DMS79 (cell line): ENCODE data around the gene CAMK2A.

Experiments
- DNase-seq: peaks from one replicate; lab custom pipeline; 2025; lab: John Stamatoyannopoulos, UW

Gene CAMK2A

DNA sequence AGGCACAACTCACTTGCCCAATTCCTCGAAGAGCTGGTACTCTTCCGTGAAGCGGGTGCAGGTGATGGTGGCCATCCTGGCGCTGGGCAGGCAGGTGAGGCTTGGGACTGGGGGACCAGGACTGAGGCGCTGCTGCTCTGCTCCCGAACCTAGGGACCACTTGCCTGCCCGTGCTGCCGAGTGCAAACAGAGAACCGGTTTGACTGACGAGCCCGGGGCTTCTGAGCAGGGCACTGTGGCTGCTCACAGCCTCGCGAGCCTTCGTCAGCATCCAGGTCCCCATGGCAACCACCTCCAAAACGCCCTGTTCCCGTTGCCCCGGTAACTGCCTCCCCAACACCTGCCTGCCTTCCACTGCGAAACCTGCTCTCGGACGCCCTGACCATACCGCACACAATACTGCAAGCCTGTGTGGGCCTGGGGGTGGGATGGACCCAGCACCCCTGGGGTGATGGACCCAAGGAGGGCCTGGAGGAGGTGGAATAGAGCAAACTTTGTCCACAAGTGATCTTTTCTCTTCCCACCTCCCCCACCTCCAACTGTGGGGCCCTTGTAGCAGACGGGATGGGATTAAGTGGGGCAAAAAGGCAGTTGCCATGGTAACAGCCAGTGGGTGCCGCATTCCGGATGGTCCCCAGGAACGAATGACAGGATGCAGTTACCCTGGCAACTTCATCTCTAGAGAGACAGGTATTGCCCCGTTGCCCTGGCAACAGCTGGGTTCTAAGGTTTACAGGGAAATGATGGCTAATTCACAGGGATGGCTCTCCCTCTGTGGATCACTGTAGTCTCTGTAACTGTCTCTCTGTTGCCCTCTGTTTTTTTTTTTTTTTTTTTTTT is at the start of gene CAMK2A:
TSS of gene CAMK2A (minus strand) at position 223 of the 840 bp plus-strand sequence. CDS start at position 75, 148 bp downstream.
- no peak for DNase-seq

- no peak for DNase-seq
Measured at GRCh38 chr5:150339165-150339564, 49.6 kb upstream of the CAMK2A start.

- no peak for DNase-seq
Measured at GRCh38 chr5:150338546-150338945, 49.0 kb upstream of the CAMK2A start.

- DNase-seq, result no peak
Measured at GRCh38 chr5:150335778-150336177, 46.2 kb upstream of the CAMK2A start.

- DNase-seq, result no peak
Measured at GRCh38 chr5:150333400-150333799, 43.8 kb upstream of the CAMK2A start.

DNA sequence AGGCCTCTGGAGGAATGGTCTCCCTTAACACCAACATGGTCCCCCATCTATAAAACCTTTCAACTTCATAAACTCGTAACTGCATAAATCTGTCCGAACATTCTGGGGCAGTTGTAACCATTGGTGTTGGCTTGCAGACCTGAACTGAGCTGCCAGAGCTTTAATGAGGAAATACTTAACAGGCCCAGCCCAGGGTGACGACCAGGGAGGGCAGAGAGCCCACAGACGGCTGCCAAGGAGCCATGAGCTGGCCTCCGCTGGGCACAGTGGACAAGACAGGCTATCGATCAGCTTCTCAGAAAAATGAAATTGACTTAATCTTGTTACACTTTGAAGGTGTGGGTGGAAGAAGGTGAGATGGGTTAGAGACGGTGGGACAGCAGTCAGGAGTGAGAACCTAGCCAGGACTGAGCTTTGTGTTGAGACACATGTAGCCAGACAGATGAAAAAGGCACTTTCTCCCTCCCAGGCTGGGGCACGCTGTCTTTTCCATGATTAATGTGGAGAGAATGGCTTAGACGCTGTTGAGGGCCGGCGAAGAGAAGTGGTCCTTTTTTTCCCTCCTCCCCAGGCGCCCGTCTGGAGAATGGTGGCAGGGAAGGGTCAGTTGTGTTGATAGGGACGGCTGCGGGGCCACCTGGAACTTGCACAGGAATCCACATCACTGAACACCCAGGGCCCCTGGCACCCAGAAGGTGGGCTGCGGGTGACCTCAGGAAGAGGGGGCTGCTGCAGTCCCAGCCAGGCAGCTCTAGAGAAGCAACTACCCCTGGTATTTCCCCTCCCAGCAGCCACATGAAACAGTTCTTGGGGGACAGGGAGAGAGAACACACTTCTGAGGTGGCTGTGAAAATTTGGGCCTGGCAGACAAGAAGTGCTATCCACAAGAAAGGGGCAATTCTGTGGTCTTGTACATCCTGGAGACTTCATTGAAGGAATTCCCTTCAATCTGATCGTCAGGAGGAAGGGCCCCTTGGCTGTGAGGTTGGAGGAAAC is 40.6 kb upstream of the CAMK2A start:
- DNase-seq, result no peak

GRCh38 chr5:150329038-150329437 is 39.5 kb upstream of the CAMK2A start:
- no peak for DNase-seq

DNA sequence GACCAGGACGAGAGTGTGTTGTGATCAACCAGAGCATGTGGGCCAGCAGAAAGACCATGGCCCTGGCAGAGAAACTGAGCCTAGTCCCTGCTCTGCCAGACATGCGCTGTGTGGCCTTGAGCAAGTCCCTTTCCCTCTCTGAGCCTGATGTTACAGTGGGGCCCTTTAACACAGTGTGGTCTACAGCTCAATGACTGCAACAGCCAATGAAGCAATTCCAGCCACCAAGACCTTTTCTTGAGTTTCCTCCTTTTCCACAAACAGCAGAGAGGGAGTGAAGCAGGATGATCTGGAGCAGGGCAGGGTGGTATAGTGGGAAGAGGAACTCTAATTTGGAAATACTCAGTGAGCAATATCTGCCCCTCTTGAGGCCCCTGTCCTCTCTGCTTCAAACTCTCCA is 38.9 kb upstream of the CAMK2A start:
- DNase-seq, result no peak

DNA sequence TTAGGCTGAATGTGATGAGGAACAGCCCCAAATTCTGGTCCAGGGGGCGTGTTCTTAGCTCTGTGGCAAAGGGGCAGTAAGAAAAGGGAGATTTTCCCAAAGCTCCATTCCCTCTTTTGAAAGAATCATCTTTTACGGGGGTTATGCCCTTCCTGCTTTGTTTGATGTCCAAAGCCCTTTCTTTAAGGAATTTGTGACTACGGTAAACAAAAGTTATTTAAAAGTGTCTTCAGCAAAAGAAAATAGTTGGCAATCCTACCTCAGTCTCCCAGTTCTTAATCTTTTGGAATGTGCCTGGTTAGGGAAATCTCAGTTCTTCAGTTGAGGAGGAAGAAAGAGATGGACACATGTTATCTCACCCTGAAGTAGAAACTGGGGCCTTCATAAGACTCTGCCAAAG is 37.6 kb upstream of the CAMK2A start:
- no peak for DNase-seq

DNA sequence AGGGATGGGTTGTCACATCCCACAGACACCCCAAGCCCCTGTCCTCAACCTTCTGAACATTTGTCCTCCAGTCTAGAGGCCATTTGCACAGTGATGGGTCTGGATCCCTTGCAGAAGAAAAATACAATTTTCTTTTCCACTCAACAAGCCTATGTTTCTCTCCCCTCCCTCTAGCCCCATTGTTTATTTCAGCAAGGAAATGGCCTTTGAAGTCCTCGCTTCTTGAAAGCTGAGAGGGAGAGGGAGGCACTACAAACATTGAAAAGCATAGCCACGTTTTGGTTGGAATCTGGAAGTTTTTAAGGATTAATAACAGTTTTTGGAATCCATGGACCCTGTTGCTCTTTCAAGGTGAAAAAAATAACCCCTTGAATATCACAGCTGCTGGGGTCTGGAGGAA is 37.1 kb upstream of the CAMK2A start:
- no peak for DNase-seq

DNA sequence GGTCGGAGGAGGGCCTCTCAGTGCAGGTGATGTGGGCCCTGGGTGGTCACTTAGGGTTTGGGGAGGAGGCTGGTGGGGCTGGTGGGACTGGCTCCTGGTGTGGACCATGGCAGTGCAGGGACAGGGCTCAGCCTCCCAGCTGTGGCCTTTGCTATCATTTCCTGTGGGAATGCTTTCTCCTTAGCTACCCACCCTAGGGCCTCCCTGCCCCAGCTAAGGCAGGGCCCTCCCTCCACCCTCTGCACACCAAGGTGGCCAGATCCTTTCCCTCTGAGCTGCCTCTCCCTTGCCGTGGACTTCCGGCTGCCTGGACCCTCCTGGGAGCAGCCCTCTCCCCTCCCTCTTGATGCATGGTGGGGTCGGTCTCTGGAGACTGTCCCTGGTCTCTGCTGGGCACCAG is 35.9 kb upstream of the CAMK2A start:
- DNase-seq, result no peak

- DNase-seq, result no peak
Measured at GRCh38 chr5:150323819-150324218, 34.2 kb upstream of the CAMK2A start.

- no peak for DNase-seq
Measured at GRCh38 chr5:150323092-150323491, 33.5 kb upstream of the CAMK2A start.

GRCh38 chr5:150322202-150322601 is 32.6 kb upstream of the CAMK2A start:
- DNase-seq, result no peak

- DNase-seq, result no peak
Measured at GRCh38 chr5:150321784-150322183, 32.2 kb upstream of the CAMK2A start.

- no peak for DNase-seq
Measured at GRCh38 chr5:150321211-150321610, 31.6 kb upstream of the CAMK2A start.

GRCh38 chr5:150320044-150320613 is 30.6 kb upstream of the CAMK2A start:
- DNase-seq, result no peak

GRCh38 chr5:150319484-150319790 is 29.9 kb upstream of the CAMK2A start:
- no peak for DNase-seq

- DNase-seq, result no peak
Measured at GRCh38 chr5:150318613-150319483, 29.3 kb upstream of the CAMK2A start.

- DNase-seq, result no peak
Measured at GRCh38 chr5:150317048-150318003, 27.8 kb upstream of the CAMK2A start.
